H54 (cell line): Measurements from ENCODE around the gene JCHAIN.

Experiments
- DNase-seq: peaks from one replicate; pipeline ENCODE4 v3.0.0; 2011; ENCODE audit warnings: low spot score, mixed read lengths; ENCODE audit not compliant: insufficient read length
- FAIRE-seq: peaks from 3 replicates; lab custom pipeline; 2011; peaks lifted over from hg19 to GRCh38; lab: Jason Lieb, UNC
- POLR2A ChIP-seq: IDR thresholded peaks from 2 replicates; pipeline ENCODE4 v1.6.1; 2011; ENCODE audit warnings: low read depth, mild to moderate bottlenecking, low read length

JCHAIN gene

DNA sequence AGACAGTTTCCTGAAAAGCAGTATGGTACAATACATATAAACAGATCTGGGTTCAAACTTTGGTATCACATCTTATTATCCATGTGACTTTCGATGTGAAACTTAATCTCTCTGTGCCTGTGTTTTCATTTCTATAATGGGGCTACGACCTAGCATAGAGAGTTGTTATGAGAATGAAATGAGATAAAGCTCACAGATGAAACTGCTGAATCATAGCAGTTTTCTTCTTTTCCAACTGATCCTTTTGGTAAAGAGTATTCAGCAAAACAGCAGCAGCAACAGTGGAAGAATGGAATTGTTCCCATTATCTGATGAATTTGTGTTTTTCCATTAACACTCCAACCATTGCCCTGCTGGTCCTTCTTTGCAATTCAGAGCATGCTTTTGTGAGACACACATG, 58.0 kb downstream of the JCHAIN start:
- no peak for TF ChIP-seq POLR2A
- FAIRE-seq (no peak), DNase-seq (no peak)

DNA sequence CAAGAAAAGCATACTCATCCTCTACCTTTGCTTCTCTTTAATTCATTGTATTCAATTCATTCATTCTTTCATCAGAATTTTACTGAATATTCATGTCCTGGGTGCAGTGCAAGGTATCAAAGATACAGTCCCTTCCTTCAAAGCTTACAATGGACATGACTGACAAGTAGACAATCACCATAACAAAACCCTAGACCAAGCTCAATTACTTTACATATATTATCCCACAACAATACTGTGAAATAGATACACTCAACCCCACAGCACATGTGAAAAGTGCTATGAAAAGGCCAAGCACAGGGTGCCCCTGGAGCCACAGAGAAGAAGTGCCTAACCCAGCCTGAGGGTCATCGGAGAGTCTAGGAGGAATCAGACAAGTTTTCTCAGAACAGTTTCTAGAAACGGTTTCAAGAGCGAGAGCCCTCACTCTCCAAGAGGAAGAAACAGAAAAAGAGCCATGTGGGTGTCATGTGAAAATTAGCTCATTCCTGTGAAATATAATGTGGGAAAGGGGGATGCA, 58.9 kb downstream of the JCHAIN start:
- FAIRE-seq (no peak), DNase-seq (no peak)
- TF ChIP-seq POLR2A: no peak

DNA sequence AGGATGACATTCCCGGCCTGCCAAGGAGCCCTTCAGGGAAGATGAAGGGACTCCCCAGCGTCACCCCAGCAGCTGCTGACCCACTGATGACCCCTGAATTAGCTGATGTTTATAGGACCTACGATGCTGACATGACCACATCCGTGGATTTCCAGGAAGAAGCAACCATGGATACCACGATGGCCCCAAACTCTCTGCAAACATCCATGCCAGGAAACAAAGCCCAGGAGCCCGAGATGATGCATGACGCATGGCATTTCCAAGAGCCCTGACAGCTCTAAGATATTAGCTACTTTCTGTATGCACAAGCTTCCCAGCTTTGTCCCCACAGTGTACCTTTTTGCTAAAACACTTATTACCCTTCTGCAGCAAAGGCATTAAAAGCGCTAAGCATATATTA, 59.8 kb downstream of the JCHAIN start:
- DNase-seq (no peak), FAIRE-seq (no peak)
- no peak for TF ChIP-seq POLR2A
